ENCODE data around the gene GPR160. TPM values are rescaled to one million over a fixed set of nuclear protein-coding genes. Genes with fewer than 3 reads are reported as not detected.

The GPR160 gene
- total RNA-seq, 3 donors from 2014 or later, result 4.2 to 31.9 (median 27.9) TPM

DNA sequence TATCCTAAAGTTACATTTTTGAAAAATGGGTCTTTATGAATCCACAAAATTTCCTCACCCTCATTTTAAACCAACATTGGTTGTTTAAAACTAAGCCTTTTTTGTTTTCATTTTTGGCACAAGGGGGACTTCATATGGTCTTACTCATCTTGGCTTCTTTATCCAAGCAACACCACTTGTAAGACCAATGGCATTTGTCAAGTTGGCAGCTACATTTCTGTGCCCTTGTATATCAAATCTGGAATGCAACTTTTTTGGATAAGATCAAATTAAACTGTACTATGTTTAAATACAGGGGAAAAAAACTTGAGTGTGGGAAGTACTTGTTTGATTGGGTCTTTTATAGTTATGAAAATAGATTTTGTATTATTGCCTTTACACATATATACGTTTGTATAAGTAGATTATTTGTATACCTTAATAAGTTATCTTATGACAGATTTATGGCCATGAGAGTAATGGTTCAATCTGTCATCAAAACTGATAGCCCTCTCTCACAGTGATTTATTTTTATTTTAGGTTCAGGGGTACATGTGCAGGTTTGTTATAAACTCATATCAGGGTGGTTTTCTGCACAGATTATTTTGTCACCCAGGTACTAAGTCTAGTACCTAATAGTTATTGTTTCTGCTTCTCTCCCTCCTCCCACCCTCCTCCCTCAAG lies 43.4 kb downstream of the GPR160 start:
- H3K36me3 ChIP-seq, result no peaks in the 10 kb centered on the region
- TF ChIP-seq POLR2A (IDR thresholded peaks at IDR 0.05) (no peak), CTCF (IDR thresholded peaks at IDR 0.05) (no peak), POLR2AphosphoS5 (IDR thresholded peaks at IDR 0.05) (no peak)

GRCh38 chr3:170083343-170083742 lies 45.5 kb downstream of the GPR160 start:
- no peaks in the 10 kb centered on the region for H3K4me1 ChIP-seq
- no peak overlapping the region for H3K4me3 ChIP-seq
- no peaks in the 10 kb centered on the region for H3K36me3 ChIP-seq
- H3K27me3 ChIP-seq, result no peaks in the 10 kb centered on the region
- H3K9me3 ChIP-seq, result no peaks in the 10 kb centered on the region
- DNase-seq (ENCODE audit: low spot score in 2 of 2), result no peak
- intact Hi-C loops (cut with DNase I; ENCODE audit: low total_unique reads), result no loop called here
- TF ChIP-seq POLR2A (IDR thresholded peaks at IDR 0.05) (no peak), CTCF (IDR thresholded peaks at IDR 0.05) (no peak), POLR2AphosphoS5 (IDR thresholded peaks at IDR 0.05) (no peak)
- H3K27ac ChIP-seq, result no peak overlapping the region

More for the DNA sequence above, 43.4 kb downstream of the GPR160 start:
- no peak overlapping the region for H3K4me3 ChIP-seq
- no peaks in the 10 kb centered on the region for H3K9me3 ChIP-seq
- no peak overlapping the region for H3K27ac ChIP-seq
- intact Hi-C loops (cut with DNase I; ENCODE audit: low total_unique reads), result no loop called here
- no peaks in the 10 kb centered on the region for H3K4me1 ChIP-seq
- DNase-seq (ENCODE audit: low spot score in 2 of 2), result no peak
- no peaks in the 10 kb centered on the region for H3K27me3 ChIP-seq

- intact Hi-C loops (cut with DNase I; ENCODE audit: low total_unique reads), result no loop called here
Observed at GRCh38 chr3:170085396-170085795, 47.6 kb downstream of the GPR160 start.

DNA sequence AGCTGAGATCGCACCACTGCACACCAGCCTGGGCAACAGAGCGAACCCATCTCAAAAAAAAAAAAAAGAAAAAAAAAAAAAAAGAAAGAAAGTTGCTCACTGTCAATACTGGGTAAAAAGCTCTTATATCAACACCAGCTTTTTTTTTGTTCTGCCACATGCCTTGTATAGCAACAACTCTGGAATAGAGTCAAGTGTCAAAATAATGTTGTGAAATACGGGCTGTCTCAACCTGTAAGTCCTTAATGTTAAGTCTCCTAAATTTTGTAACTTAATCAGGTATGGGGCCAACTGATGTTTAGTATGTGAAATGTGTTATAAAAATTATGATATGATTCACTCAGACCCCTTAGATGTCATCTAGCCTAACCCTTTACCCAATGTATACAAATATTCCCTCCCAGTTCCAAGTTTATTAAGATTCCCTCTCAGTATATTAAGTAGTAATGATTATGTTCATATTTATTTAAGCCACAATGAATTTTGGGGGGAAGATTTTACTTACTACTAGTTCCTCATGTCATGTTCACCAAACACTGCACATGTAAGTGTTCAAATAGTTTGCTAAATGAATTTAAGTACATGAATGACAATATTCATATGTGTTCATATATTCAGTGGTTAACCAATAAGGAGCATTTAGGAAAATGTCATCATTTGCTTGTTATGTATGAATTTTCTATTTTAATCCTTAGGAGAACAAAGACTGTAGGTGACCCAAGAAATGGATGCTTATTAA lies 52.2 kb downstream of the GPR160 start:
- intact Hi-C loops (cut with DNase I; ENCODE audit: low total_unique reads), result no loop called here
- no peak for TF ChIP-seq CTCF (IDR thresholded peaks at IDR 0.05)
- TF ChIP-seq POLR2AphosphoS5 (IDR thresholded peaks at IDR 0.05), result no peak
- no peak for TF ChIP-seq POLR2A (IDR thresholded peaks at IDR 0.05)
- H3K4me1 ChIP-seq, result no peaks in the 10 kb centered on the region
- no peak for DNase-seq (ENCODE audit: low spot score in 2 of 2)
- H3K27me3 ChIP-seq, result no peaks in the 10 kb centered on the region
- H3K4me3 ChIP-seq, result no peak overlapping the region
- H3K36me3 ChIP-seq, result no peaks in the 10 kb centered on the region
- no peak overlapping the region for H3K27ac ChIP-seq
- H3K9me3 ChIP-seq, result no peaks in the 10 kb centered on the region

More at GRCh38 chr3:170085396-170085795, 47.6 kb downstream of the GPR160 start:
- no peak overlapping the region for H3K27ac ChIP-seq
- H3K4me1 ChIP-seq, result no peaks in the 10 kb centered on the region
- H3K4me3 ChIP-seq, result no peak overlapping the region
- no peak for DNase-seq (ENCODE audit: low spot score in 2 of 2)
- H3K27me3 ChIP-seq, result no peaks in the 10 kb centered on the region
- TF ChIP-seq POLR2AphosphoS5 (IDR thresholded peaks at IDR 0.05) (no peak), CTCF (IDR thresholded peaks at IDR 0.05) (no peak), POLR2A (IDR thresholded peaks at IDR 0.05) (no peak)
- H3K9me3 ChIP-seq, result no peaks in the 10 kb centered on the region
- H3K36me3 ChIP-seq, result no peaks in the 10 kb centered on the region

GRCh38 chr3:170090601-170090981 lies 52.8 kb downstream of the GPR160 start:
- no peaks in the 10 kb centered on the region for H3K4me1 ChIP-seq
- no peaks in the 10 kb centered on the region for H3K9me3 ChIP-seq
- no peak overlapping the region for H3K4me3 ChIP-seq
- DNase-seq (ENCODE audit: low spot score in 2 of 2), result no peak
- no peaks in the 10 kb centered on the region for H3K36me3 ChIP-seq
- intact Hi-C loops (cut with DNase I; ENCODE audit: low total_unique reads), result no loop called here
- TF ChIP-seq CTCF (IDR thresholded peaks at IDR 0.05) (no peak), POLR2A (IDR thresholded peaks at IDR 0.05) (no peak), POLR2AphosphoS5 (IDR thresholded peaks at IDR 0.05) (no peak)
- H3K27me3 ChIP-seq, result no peaks in the 10 kb centered on the region
- no peak overlapping the region for H3K27ac ChIP-seq
